Activated naive CD8-positive, alpha-beta T cell treated with anti-CD3 and anti-CD28 coated beads, Interleukin-2, amount 50 U/mL, for 24 hours (primary cell): ENCODE results near the gene STK11IP.

Source experiments
- ATAC-seq: fragments of 150-1000 bp; cut with Tn5 transposase; one replicate; pipeline ENCODE4 v1.10.0; 2021
- DNase-seq: peaks from one replicate; pipeline ENCODE4 v3.0.0; 2021
- H3K27ac Mint-ChIP-seq: one replicate; pipeline ENCODE4 v1.8.0; 2021; ENCODE audit warnings: mild to moderate bottlenecking, mixed read lengths
- H3K27me3 Mint-ChIP-seq: one replicate; pipeline ENCODE4 v1.8.0; 2021; ENCODE audit warnings: mixed read lengths
- H3K36me3 Mint-ChIP-seq: one replicate; pipeline ENCODE4 v1.8.0; 2021; ENCODE audit warnings: low read depth, mixed read lengths
- H3K4me1 Mint-ChIP-seq: one replicate; pipeline ENCODE4 v1.8.0; 2021; ENCODE audit warnings: mixed read lengths
- H3K4me3 Mint-ChIP-seq: one replicate; pipeline ENCODE4 v1.8.0; 2021; ENCODE audit warnings: mild to moderate bottlenecking, moderate library complexity, mixed read lengths
- H3K9me3 Mint-ChIP-seq: one replicate; pipeline ENCODE4 v1.8.0; 2021; ENCODE audit warnings: mixed read lengths

STK11IP gene

GRCh38 chr2:219628986-219629901, 31.6 kb downstream of the STK11IP start:
- ATAC-seq = no peak
- peaks cover 12% of the 10 kb centered on the region for H3K4me1 Mint-ChIP-seq
- H3K27ac Mint-ChIP-seq = no peak overlapping the region
- H3K9me3 Mint-ChIP-seq = no peaks in the 10 kb centered on the region
- no peaks in the 10 kb centered on the region for H3K36me3 Mint-ChIP-seq
- H3K4me3 Mint-ChIP-seq = no peak overlapping the region
- peaks cover 25% of the 10 kb centered on the region for H3K27me3 Mint-ChIP-seq
- no peak for DNase-seq

GRCh38 chr2:219629976-219630695, 32.5 kb downstream of the STK11IP start:
- H3K27ac Mint-ChIP-seq = no peak overlapping the region
- peaks cover 23% of the 10 kb centered on the region for H3K27me3 Mint-ChIP-seq
- no peaks in the 10 kb centered on the region for H3K36me3 Mint-ChIP-seq
- H3K9me3 Mint-ChIP-seq = no peaks in the 10 kb centered on the region
- no peak for DNase-seq
- no peak for ATAC-seq
- H3K4me1 Mint-ChIP-seq = peaks cover 12% of the 10 kb centered on the region
- H3K4me3 Mint-ChIP-seq = no peak overlapping the region

GRCh38 chr2:219630770-219631405, 33.2 kb downstream of the STK11IP start:
- H3K4me1 Mint-ChIP-seq = peaks cover 12% of the 10 kb centered on the region
- no peaks in the 10 kb centered on the region for H3K36me3 Mint-ChIP-seq
- H3K27ac Mint-ChIP-seq = no peak overlapping the region
- no peak overlapping the region for H3K4me3 Mint-ChIP-seq
- H3K27me3 Mint-ChIP-seq = peaks cover 23% of the 10 kb centered on the region
- no peak for DNase-seq
- no peak for ATAC-seq
- no peaks in the 10 kb centered on the region for H3K9me3 Mint-ChIP-seq

- ATAC-seq (no peak), DNase-seq (no peak)
- H3K36me3 Mint-ChIP-seq = no peaks in the 10 kb centered on the region
- H3K9me3 Mint-ChIP-seq = no peaks in the 10 kb centered on the region
- peaks cover 12% of the 10 kb centered on the region for H3K4me1 Mint-ChIP-seq
- no peak overlapping the region for H3K27ac Mint-ChIP-seq
- H3K4me3 Mint-ChIP-seq = no peak overlapping the region
- H3K27me3 Mint-ChIP-seq = peaks cover 18% of the 10 kb centered on the region
Measured at GRCh38 chr2:219631406-219631891, 33.8 kb downstream of the STK11IP start.

GRCh38 chr2:219631904-219632759, 34.5 kb downstream of the STK11IP start:
- H3K4me1 Mint-ChIP-seq = peaks cover 6% of the 10 kb centered on the region
- no peak for DNase-seq
- no peak overlapping the region for H3K4me3 Mint-ChIP-seq
- H3K27me3 Mint-ChIP-seq = peaks cover 14% of the 10 kb centered on the region
- no peaks in the 10 kb centered on the region for H3K9me3 Mint-ChIP-seq
- H3K36me3 Mint-ChIP-seq = no peaks in the 10 kb centered on the region
- no peak overlapping the region for H3K27ac Mint-ChIP-seq
- ATAC-seq = no peak

GRCh38 chr2:219632760-219633105, 35.1 kb downstream of the STK11IP start:
- peaks cover 15% of the 10 kb centered on the region for H3K27me3 Mint-ChIP-seq
- DNase-seq (no peak), ATAC-seq (no peak)
- H3K36me3 Mint-ChIP-seq = no peaks in the 10 kb centered on the region
- H3K9me3 Mint-ChIP-seq = no peaks in the 10 kb centered on the region
- peaks cover 6% of the 10 kb centered on the region for H3K4me1 Mint-ChIP-seq
- H3K27ac Mint-ChIP-seq = no peak overlapping the region
- no peak overlapping the region for H3K4me3 Mint-ChIP-seq

GRCh38 chr2:219633276-219634065, 35.8 kb downstream of the STK11IP start:
- Mint-ChIP-seq H3K27me3 (peaks cover 11% of the 10 kb centered on the region), H3K9me3 (no peaks in the 10 kb centered on the region), H3K4me3 (no peak overlapping the region), H3K4me1 (peaks cover 6% of the 10 kb centered on the region), H3K36me3 (no peaks in the 10 kb centered on the region), H3K27ac (no peak overlapping the region)
- DNase-seq = no peak
- no peak for ATAC-seq

GRCh38 chr2:219634171-219634940, 36.7 kb downstream of the STK11IP start:
- Mint-ChIP-seq H3K9me3 (no peaks in the 10 kb centered on the region), H3K4me3 (no peak overlapping the region), H3K36me3 (no peaks in the 10 kb centered on the region), H3K4me1 (peaks cover 6% of the 10 kb centered on the region), H3K27me3 (peaks cover 7% of the 10 kb centered on the region), H3K27ac (no peak overlapping the region)
- DNase-seq (no peak), ATAC-seq (no peak)

GRCh38 chr2:219634951-219635751, 37.5 kb downstream of the STK11IP start:
- no peaks in the 10 kb centered on the region for H3K36me3 Mint-ChIP-seq
- peaks cover 7% of the 10 kb centered on the region for H3K27me3 Mint-ChIP-seq

GRCh38 chr2:219636144-219636915, 38.7 kb downstream of the STK11IP start:
- DNase-seq (no peak), ATAC-seq (no peak)
- Mint-ChIP-seq H3K36me3 (no peaks in the 10 kb centered on the region), H3K27me3 (peaks cover 3% of the 10 kb centered on the region), H3K27ac (no peak overlapping the region), H3K4me3 (no peak overlapping the region), H3K4me1 (peaks cover 3% of the 10 kb centered on the region), H3K9me3 (no peaks in the 10 kb centered on the region)

More at GRCh38 chr2:219634951-219635751, 37.5 kb downstream of the STK11IP start:
- Mint-ChIP-seq H3K9me3 (no peaks in the 10 kb centered on the region), H3K27ac (no peak overlapping the region), H3K4me3 (no peak overlapping the region), H3K4me1 (peaks cover 6% of the 10 kb centered on the region)
- ATAC-seq (no peak), DNase-seq (no peak)

GRCh38 chr2:219636941-219637841, 39.5 kb downstream of the STK11IP start:
- H3K4me1 Mint-ChIP-seq = peaks cover 5% of the 10 kb centered on the region
- H3K9me3 Mint-ChIP-seq = no peaks in the 10 kb centered on the region
- H3K27me3 Mint-ChIP-seq = peaks cover 6% of the 10 kb centered on the region
- no peak for ATAC-seq
- no peaks in the 10 kb centered on the region for H3K36me3 Mint-ChIP-seq
- no peak overlapping the region for H3K27ac Mint-ChIP-seq
- no peak for DNase-seq
- no peak overlapping the region for H3K4me3 Mint-ChIP-seq
